ENCODE results near the gene SUPT4H1.
"Not testable (repeated sequence)": the region's sequence is repeated elsewhere in the genome, so short reads cannot be mapped to it uniquely, and the experiment has no call there.

SUPT4H1 gene

GRCh38 chr17:58351831-58352595 lies at the start of gene SUPT4H1:
SUPT4H1 (minus strand) TSS chr17:58352201; CDS start chr17:58352135, 66 bp downstream.
- DNase-seq = peak; percentile 94

- no peak for DNase-seq
These were observed 49.3 kb upstream of the SUPT4H1 start for GRCh38 chr17:58401287-58401686.

- DNase-seq = no peak
These were observed 48.8 kb upstream of the SUPT4H1 start for GRCh38 chr17:58400826-58401225.

GRCh38 chr17:58399974-58400373 lies 48.0 kb upstream of the SUPT4H1 start:
- DNase-seq = no peak

- DNase-seq = no peak
These were observed 46.7 kb upstream of the SUPT4H1 start for GRCh38 chr17:58398574-58399266.

- DNase-seq = not testable (repeated sequence)
These were observed 45.4 kb upstream of the SUPT4H1 start for GRCh38 chr17:58397421-58397820.

- no peak for DNase-seq
These were observed 44.2 kb upstream of the SUPT4H1 start for GRCh38 chr17:58396173-58396572.

- no peak for DNase-seq
These were observed 42.7 kb upstream of the SUPT4H1 start for GRCh38 chr17:58394534-58395223.

- DNase-seq = no peak
These were observed 39.4 kb upstream of the SUPT4H1 start for GRCh38 chr17:58391302-58391984.

GRCh38 chr17:58390884-58391283 lies 38.9 kb upstream of the SUPT4H1 start:
- no peak for DNase-seq

GRCh38 chr17:58388302-58389190 lies 36.5 kb upstream of the SUPT4H1 start:
- DNase-seq = no peak

- peak; percentile 35 for DNase-seq
These were observed 35.8 kb upstream of the SUPT4H1 start for GRCh38 chr17:58387834-58388233.

GRCh38 chr17:58386708-58387107 lies 34.7 kb upstream of the SUPT4H1 start:
- DNase-seq = no peak

- DNase-seq = no peak
These were observed 33.4 kb upstream of the SUPT4H1 start for GRCh38 chr17:58385359-58385899.

- no peak for DNase-seq
These were observed 32.9 kb upstream of the SUPT4H1 start for GRCh38 chr17:58384897-58385296.

- no peak for DNase-seq
These were observed 32.0 kb upstream of the SUPT4H1 start for GRCh38 chr17:58383892-58384462.

GRCh38 chr17:58382872-58383242 lies 30.9 kb upstream of the SUPT4H1 start:
- no peak for DNase-seq

GRCh38 chr17:58382108-58382871 lies 30.3 kb upstream of the SUPT4H1 start:
- DNase-seq = no peak

GRCh38 chr17:58381124-58382035 lies 29.4 kb upstream of the SUPT4H1 start:
- no peak for DNase-seq
